Pancreas (tissue), 10 donors: ENCODE measurements around the gene TTYH1. TPM values are rescaled to one million over a fixed set of nuclear protein-coding genes. Genes with fewer than 3 reads are reported as not detected.

ENCODE experiments used
- ATAC-seq, 4 donors: fragments of 200-7000 bp; cut with Tn5 transposase; one replicate each; pipeline versions ENCODE4 v1.8.0 to v1.9.1; 2020; ENCODE audit warnings: mild to moderate bottlenecking in 4 of 4, moderate library complexity in 4 of 4
- DNase-seq, 6 donors: peaks; one replicate each; pipeline ENCODE4 v3.0.0-alpha.2; 2020
- FAIRE-seq: peaks from 2 replicates; lab custom pipeline; 2012; peaks lifted over from hg19 to GRCh38; lab: Jason Lieb, UNC
- H3K27ac ChIP-seq, 4 donors: fragments of 200-600 bp; sonication (generic); 1 replicate in 3 of 4; 2 replicates in 1 of 4; pipeline versions ENCODE4 v1.5.0 to v1.8.0; 2020
- H3K27me3 ChIP-seq, 4 donors: fragments of 200-600 bp; one replicate each; pipeline ENCODE4 v1.8.0; 2021
- H3K36me3 ChIP-seq, 3 donors: fragments of 200-600 bp; sonication (generic) in 1 of 3; one replicate each; pipeline versions ENCODE4 v1.5.0 to v1.8.0; 2020 to 2021
- H3K4me1 ChIP-seq, 3 donors: fragments of 200-600 bp; one replicate each; pipeline ENCODE4 v1.8.0; 2021
- H3K4me3 ChIP-seq, 4 donors: fragments of 200-600 bp; sonication (generic) in 2 of 4; one replicate each; pipeline versions ENCODE4 v1.5.0 to v1.8.0; 2020 to 2021
- H3K9me3 ChIP-seq, 4 donors: fragments of 200-600 bp; one replicate each; pipeline ENCODE4 v1.8.0; 2021
- WGBS, 2 donors: extraction: QIAGEN DNeasy Blood & Tissue Kit; methylation state at CpG; one replicate each; pipeline ENCODE4 v1.1.7; 2013; 5-methylcytosine and 5-hydroxymethylcytosine counted together
- intact Hi-C, 3 donors: fragments of 100-400 bp; cut with DNase I; formaldehyde crosslinking; loops; one replicate each; pipeline versions ENCODE4 v1.11.1 to v1.14.2; 2022
- polyA plus RNA-seq, 2 donors: library from polyadenylated mRNA; stranded (reverse); fragments of 200-250 nt; gene quantifications; one replicate each; pipeline ENCODE4 v1.2.3, GENCODE V29; 2013
- total RNA-seq, 6 donors: library from RNA; stranded (reverse); fragmentation: NEBNext Ultra II Directional in 4 of 6; extraction: Animal tissue kit (Norgen Biotek cat#: 25700) in 4 of 6; gene quantifications; one replicate each; pipeline versions ENCODE4 v1.2.1 to v1.2.4, GENCODE V29; 2021 to 2023
- TF ChIP-seq, protein P1 (sequence below), 4 donors: fragments of 200-600 bp; sonication (generic) in 3 of 4; IDR thresholded peaks; one replicate each; pipeline versions ENCODE4 v1.5.0 to v1.8.0; 2021; ENCODE audit warnings: antibody characterized with exemption in 4 of 4
- donor health status: healthy with polysubstance abuse.
- donor health status: DM: no; HTN: no; CAD: no; lungs with moderate emphysema.
- donor health status: DM: no; HTN: no; CAD: no.
- donor health status: control.
- donor health status: control.
- donor health status: Bipolar disorder and iron deficiency.
- donor health status: DM: yes; HTN: yes; CAD: no.
- donor health status: DM: no; HTN: no; CAD: no.
- donor health status: DM: no; HTN: no; CAD: no.
- donor health status: DM: yes; HTN: yes; CAD: no.

The TTYH1 gene
- total and polyA plus RNA-seq, 8 donors, result 20.8 to 78.0 (median 27.0) TPM

DNA sequence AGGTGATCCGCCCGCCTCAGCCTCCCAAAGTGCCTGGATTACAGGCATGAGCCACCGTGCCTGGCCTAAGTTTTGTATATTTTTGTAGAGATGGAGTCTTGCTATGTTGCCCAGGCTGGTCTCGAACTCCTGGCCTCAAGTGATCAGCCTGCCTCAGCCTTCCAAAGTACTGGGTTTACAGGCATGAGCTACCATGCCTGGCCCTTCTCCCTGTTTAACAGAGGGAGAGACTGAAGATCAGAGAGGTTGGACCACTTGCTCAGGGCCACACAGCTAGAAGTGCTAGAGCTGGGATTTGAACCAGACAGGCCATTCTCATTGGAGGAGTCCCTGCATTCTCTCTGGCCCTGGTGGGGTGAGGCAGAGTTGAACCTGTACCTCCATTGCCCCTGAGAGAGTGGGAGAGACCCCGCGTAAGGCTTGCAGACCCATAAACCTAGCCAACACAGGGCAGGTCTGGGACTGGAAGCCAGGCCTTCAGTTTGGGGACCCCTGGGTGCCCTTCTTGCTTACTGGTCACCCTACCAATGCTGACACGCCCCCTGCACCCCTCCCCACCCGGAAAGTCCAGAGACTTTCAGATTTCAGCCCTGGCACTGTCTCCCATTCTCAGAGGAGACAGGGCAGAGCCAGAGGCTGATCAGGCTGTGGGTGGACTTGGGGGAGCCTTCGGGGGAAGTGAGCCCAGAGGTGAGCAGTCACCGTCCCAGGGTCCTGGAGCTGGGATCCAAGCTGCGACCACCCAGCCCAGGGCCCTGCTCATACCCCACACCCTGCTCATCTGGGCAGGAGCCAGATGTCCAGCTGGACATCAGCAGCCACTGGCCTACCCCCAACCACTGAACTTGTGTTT lies 13.3 kb downstream of the TTYH1 start:
- Histone ChIP-seq H3K4me1 (peaks cover 6 to 17% (median 14%) of the 10 kb centered on the region in 3 donors), H3K27ac (no peak overlapping the region), H3K9me3 (no peaks in the 10 kb centered on the region), H3K36me3 (no peaks in the 10 kb centered on the region), H3K27me3 (no peaks in the 10 kb centered on the region), H3K4me3 (no peak overlapping the region)
- 65 to 70% methylated on average over 11 of the region's 11 CpGs for WGBS, 2 donors
- TF ChIP-seq, protein P1, sequence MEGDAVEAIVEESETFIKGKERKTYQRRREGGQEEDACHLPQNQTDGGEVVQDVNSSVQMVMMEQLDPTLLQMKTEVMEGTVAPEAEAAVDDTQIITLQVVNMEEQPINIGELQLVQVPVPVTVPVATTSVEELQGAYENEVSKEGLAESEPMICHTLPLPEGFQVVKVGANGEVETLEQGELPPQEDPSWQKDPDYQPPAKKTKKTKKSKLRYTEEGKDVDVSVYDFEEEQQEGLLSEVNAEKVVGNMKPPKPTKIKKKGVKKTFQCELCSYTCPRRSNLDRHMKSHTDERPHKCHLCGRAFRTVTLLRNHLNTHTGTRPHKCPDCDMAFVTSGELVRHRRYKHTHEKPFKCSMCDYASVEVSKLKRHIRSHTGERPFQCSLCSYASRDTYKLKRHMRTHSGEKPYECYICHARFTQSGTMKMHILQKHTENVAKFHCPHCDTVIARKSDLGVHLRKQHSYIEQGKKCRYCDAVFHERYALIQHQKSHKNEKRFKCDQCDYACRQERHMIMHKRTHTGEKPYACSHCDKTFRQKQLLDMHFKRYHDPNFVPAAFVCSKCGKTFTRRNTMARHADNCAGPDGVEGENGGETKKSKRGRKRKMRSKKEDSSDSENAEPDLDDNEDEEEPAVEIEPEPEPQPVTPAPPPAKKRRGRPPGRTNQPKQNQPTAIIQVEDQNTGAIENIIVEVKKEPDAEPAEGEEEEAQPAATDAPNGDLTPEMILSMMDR (IDR thresholded peaks at IDR 0.05), result no peak
- DNase-seq (no peak), ATAC-seq (no peak), FAIRE-seq (no peak)
- intact Hi-C loops, result no loop called here

DNA sequence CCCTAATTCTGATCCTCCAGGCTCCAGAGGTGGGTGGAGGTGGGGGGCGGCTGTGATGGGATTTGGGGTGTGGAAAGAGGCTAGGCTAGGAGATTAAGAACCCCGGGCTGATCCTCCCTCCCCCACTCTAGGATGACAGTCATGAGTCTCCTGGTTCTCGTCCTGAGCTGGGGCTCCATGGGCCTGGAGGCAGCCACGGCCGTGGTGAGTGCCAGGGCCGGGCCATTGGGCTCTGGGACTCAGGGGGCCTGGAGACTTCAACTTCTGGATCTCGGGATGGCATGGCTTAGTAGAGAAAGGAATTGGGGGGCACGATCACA lies 13.9 kb downstream of the TTYH1 start:
- FAIRE-seq (no peak), DNase-seq (no peak), ATAC-seq (no peak)
- intact Hi-C loops, result no loop called here
- Histone ChIP-seq H3K4me3 (no peak overlapping the region), H3K4me1 (peaks cover 7 to 17% (median 14%) of the 10 kb centered on the region in 3 donors), H3K27ac (no peak overlapping the region), H3K27me3 (no peaks in the 10 kb centered on the region), H3K9me3 (no peaks in the 10 kb centered on the region), H3K36me3 (no peaks in the 10 kb centered on the region)
- WGBS, 2 donors, result 37 to 54% methylated on average over 8 of the region's 8 CpGs
- TF ChIP-seq, protein P1 (IDR thresholded peaks at IDR 0.05), result no peak

DNA sequence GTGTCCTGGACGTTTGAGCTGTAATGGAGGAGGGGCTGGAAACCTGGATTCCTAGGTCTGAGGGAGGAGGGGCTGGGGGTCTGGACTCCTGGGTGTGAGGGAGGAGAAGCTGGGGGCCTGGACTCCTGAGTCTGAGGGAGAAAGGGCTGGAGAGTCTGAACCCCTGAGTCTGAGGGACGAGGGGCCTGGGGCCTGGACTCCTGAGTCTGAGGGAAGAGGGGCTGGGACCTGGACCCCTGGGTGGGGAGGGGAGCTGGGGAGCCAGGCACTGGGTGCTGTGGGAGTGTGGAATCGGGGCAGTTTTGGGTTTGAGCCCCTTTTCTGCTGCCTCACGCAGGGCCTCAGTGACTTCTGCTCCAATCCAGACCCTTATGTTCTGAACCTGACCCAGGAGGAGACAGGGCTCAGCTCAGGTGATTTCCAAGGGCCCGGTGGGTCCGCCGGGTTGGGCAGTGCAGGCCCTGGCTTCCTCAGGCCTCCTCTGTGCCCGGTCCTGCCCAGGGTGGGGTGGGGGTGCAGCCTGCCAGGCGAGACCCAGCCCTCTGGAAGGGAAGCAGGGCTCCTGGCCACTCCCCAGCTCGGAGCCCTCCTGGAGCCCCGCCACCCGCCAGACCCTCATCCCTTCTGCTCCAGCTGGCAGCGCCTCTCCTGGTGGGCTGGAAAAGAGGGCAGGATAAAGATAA lies 14.4 kb downstream of the TTYH1 start:
- ATAC-seq, result no peak
- TF ChIP-seq, protein P1 (IDR thresholded peaks at IDR 0.05), result no peak
- no peaks in the 10 kb centered on the region for H3K9me3 ChIP-seq
- H3K4me3 ChIP-seq, result no peak overlapping the region
- peaks cover 13 to 19% (median 17%) of the 10 kb centered on the region in 3 donors for H3K4me1 ChIP-seq
- no peaks in the 10 kb centered on the region for H3K36me3 ChIP-seq
- H3K27me3 ChIP-seq, result no peaks in the 10 kb centered on the region
- FAIRE-seq, result no peak
- intact Hi-C loops, result no loop called here
- WGBS, 2 donors, result 29 to 41% methylated on average over 10 to 13 of the region's 13 CpGs
- H3K27ac ChIP-seq, result no peak overlapping the region
- DNase-seq, result peak in 1 of 6 donors; percentile 79

DNA sequence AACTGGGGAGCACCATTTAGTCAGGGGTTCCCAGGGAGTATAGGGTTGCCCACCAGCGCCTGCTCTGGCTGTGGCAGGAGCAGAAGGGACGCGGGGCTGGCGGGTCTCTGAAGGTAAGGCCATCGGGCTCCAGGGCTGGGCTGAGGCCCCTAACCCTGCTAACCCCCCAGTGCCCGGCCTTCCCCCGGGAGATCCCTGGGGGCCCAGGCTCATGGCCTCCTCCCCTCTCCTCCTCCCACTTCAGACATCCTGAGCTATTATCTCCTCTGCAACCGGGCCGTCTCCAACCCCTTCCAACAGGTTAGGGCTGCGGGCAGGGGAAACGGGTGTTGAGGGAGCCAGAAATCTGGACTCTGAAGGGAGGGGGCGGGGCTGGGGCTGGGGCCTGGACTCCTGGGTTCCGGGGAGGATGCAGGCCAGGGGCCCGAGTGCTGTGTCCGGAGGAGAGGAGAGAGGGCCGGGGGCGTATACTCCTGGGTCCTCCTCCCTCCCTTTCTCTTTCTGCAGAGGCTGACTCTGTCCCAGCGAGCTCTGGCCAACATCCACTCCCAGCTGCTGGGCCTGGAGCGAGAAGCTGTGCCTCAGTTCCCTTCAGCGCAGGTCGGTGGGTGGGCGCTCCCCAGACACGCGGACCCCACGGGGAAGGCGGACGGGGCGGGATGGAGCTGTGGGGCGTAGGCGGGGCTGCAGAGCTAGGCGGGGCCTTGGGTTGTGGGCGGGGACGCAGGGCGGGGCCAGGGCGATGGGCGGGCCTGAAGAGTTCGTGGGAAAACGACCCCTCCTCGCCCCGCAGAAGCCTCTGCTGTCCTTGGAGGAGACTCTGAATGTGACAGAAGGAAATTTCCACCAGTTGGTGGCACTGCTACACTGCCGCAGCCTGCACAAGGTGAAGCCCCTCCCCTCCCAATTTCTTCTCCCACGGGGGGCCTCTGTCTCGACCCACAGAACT lies 15.3 kb downstream of the TTYH1 start:
- Histone ChIP-seq H3K4me3 (peak overlapping the region in 2 of 4 donors; percentile 16 to 23), H3K27ac (peak overlapping the region; percentile 53 to 78 (median 76)), H3K27me3 (no peaks in the 10 kb centered on the region), H3K9me3 (no peaks in the 10 kb centered on the region), H3K4me1 (peaks cover 14 to 21% (median 17%) of the 10 kb centered on the region in 3 donors), H3K36me3 (no peaks in the 10 kb centered on the region)
- peak; percentile 59 to 90 (median 75) for DNase-seq
- intact Hi-C loops, result no loop called here
- TF ChIP-seq, protein P1 (IDR thresholded peaks at IDR 0.05), result no peak
- ATAC-seq, result peak; percentile 71 to 81 (median 76)
- FAIRE-seq, result no peak
- 7% methylated on average over 38 to 43 of the region's 43 CpGs for WGBS, 2 donors
